ES-I3 (cell line): ENCODE data around the gene BNC2.

Experiments
- H3K36me3 ChIP-seq: 2 replicates; pipeline ENCODE4 v1.6.1; 2013; ENCODE audit warnings: mild to moderate bottlenecking, low read length, control low read depth, moderate library complexity; ENCODE audit not compliant: insufficient read depth
- H3K4me1 ChIP-seq: 2 replicates; pipeline ENCODE4 v1.6.1; 2013; ENCODE audit warnings: mild to moderate bottlenecking, control low read depth, low read length; ENCODE audit not compliant: insufficient read depth
- H3K9ac ChIP-seq: 2 replicates; pipeline ENCODE4 v1.6.1; 2013; ENCODE audit warnings: low read depth, mild to moderate bottlenecking, low read length, moderate library complexity
- H3K9me3 ChIP-seq: 2 replicates; pipeline ENCODE4 v1.6.1; 2013; ENCODE audit warnings: mild to moderate bottlenecking, low read length, moderate library complexity; ENCODE audit not compliant: control insufficient read depth, insufficient read depth

The BNC2 gene

DNA sequence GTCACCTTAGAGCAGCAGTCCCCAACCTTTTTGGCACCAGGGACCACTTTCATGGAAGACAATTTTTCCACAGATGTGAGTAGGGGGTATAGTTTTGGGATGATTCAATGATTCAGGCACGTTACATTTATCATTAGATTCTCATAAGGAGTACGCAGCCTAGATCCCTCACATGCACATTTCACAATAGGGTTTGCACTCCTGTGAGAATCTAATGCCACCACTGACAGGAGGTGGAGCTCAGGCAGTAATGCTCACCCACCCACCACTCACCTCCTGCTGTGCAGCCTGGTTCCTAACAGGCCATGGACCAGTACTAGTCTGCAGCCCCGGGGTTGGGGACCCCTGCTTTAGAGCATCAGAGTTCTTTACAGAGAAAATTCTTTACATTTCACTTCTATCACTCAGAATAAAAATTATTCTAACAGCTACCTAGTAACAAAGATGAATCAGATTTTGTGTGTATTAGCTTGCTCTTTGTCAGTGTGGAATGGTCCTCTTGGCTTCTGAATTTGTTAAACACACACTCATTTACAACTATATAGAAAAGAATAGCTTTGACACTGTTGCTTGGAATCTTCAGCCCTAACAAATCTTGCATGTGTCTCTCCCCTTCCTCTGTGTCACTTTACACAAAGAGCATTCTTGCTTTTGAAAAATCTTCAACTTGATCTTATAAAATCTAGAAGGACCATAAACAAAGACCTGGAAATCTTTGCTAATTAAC lies 438.6 kb downstream of the BNC2 start:
- Histone ChIP-seq H3K4me1 (peaks cover 12% of the 10 kb centered on the region; the same call in 1 of the 2 replicates), H3K9ac (no peak overlapping the region), H3K36me3 (no peaks in the 10 kb centered on the region)

DNA sequence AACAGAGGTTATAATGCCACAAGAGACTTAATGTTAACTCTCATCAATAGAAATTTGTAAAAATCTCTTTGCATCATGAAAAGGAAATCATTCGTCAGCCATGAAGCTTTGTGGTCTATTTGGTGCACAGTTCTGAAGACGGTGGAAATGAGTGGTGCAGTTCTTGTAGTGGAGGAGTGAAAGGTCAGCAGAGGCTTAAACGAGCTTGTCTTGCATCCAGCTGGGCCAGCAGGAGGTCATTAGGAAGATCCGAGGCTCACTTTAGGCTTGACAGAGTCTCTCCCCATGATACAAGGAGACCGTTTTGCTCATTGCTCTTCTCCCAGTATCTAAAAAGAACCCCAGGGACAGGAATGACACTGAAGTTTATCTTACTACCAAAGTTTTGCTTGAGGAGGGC lies 440.8 kb downstream of the BNC2 start:
- Histone ChIP-seq H3K4me1 (peaks cover 23% of the 10 kb centered on the region), H3K36me3 (no peaks in the 10 kb centered on the region), H3K9ac (no peak overlapping the region), H3K9me3 (no peaks in the 10 kb centered on the region)

More for the DNA sequence above, 438.6 kb downstream of the BNC2 start:
- H3K9me3 ChIP-seq = no peaks in the 10 kb centered on the region

DNA sequence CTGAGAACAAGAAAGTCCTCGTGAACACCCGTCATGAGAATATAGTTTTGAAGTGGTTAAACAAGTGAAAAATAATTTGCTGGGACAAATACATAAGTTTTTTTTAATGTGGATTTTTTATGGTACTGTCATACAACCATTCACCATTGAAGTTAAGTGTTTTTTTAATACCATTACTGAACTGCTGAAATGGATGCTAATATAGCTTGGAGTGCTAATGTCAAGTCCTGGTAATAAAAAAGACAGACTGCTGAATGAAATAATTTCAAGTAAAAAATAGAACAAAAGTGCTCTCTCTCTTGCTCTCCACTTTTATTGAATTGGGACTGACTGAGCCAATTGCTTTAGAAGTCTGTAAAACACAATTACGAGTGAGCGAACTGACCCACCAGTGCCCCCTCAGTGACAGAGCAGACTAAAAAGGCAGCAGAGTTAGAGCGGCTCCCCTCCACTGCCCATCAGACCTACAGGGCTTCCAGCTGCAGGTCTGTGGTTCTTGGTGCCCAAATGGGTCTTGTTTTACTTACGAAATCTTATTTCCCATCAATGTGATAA lies 442.5 kb downstream of the BNC2 start:
- Histone ChIP-seq H3K9ac (no peak overlapping the region), H3K4me1 (peaks cover 23% of the 10 kb centered on the region), H3K36me3 (no peaks in the 10 kb centered on the region), H3K9me3 (no peaks in the 10 kb centered on the region)

DNA sequence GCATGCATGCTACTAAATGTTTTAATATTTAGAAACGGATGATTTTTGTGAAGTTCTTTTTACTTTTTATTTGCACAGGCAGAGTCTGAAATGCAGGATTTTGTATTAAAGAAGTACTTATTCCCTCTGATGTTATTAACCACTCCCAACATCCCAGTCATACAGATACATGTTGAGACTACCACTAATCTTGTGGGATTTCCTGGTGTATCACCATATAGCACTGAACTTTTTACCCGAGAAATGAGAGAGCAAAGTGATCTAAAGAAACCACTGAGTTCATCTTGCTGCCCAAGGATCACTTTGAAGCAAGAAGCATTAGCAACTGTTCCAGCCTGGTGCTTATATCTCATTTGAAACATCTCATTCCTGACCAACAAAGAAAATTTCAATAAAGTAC lies 443.8 kb downstream of the BNC2 start:
- H3K4me1 ChIP-seq = peaks cover 16% of the 10 kb centered on the region
- H3K9ac ChIP-seq = no peak overlapping the region
- no peaks in the 10 kb centered on the region for H3K9me3 ChIP-seq
- H3K36me3 ChIP-seq = no peaks in the 10 kb centered on the region

DNA sequence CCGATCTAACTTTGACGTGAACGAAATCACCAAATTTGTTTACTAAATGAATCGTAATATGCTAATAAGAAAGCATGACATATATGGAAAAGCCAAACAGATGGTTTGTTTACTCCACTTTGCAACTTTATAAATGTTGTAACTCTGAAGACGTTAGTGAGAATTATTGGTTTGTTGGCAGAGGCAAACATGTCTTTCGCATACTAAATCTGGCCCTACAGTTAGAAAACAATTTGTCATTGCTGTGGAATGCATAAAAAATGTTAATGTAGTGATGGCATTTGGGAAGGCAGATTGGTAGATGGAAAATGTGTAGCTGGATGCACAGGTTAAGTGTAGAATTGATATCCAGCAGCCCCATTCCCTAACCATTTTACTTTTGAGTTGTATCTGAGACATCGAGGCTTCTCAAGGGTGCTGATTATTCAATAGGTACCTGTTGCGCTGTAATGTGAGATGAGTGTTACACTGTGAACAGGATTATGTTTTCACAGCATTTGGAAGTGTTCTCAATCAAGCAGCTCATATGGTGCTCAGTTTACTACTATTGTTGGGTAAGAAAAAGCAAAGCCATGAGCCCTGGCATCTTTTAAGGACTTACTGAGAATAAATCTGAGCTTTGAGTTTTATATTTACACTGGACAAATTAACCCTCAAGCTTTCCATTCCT lies 444.8 kb downstream of the BNC2 start:
- H3K9me3 ChIP-seq = no peaks in the 10 kb centered on the region
- H3K36me3 ChIP-seq = no peaks in the 10 kb centered on the region
- peaks cover 23% of the 10 kb centered on the region for H3K4me1 ChIP-seq
- no peak overlapping the region for H3K9ac ChIP-seq

DNA sequence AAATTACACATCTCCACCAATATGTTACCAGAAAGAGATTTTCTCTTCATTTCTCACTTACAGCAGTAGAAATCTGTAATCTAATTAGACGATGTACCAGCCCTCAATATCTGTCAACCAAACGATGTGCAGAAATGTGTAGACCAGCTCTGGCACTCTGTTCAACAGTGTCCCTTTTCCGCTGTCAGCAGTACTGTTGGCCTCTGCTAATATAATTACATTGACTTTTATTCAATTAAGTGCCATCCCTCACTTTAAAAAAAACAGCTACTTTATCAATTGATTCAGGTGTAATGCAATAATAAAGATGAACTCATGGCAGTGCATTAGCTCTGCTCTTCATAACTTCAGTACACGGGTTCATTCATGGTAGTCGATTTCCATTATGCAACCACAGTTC lies 448.4 kb downstream of the BNC2 start:
- H3K36me3 ChIP-seq = 0 out of 2 replicates have a peak, but pooled peaks cover 3% of the 10 kb centered on the region

DNA sequence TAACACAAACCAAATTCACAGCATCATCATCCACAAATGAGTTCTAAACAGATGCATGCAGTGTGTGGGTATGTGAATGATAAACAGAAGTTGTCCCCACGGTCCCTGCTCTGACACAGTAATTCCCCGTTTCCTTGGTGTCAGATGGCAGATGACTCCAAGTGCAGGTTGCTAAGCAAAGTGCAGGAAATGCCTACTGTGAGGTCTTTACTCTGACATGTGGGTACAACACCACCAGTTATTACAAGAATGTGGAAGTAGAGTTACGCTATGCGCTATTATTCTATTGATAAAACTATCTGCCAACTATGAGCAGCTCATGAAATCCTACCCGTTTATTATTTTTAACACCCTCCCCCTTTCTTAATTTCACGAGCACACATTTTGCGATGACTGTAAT lies 448.9 kb downstream of the BNC2 start:
- Histone ChIP-seq H3K9me3 (no peaks in the 10 kb centered on the region), H3K4me1 (peaks cover 26% of the 10 kb centered on the region), H3K9ac (no peak overlapping the region)

More for the DNA sequence above, 448.4 kb downstream of the BNC2 start:
- Histone ChIP-seq H3K9me3 (no peaks in the 10 kb centered on the region), H3K4me1 (peaks cover 26% of the 10 kb centered on the region), H3K9ac (no peak overlapping the region)

DNA sequence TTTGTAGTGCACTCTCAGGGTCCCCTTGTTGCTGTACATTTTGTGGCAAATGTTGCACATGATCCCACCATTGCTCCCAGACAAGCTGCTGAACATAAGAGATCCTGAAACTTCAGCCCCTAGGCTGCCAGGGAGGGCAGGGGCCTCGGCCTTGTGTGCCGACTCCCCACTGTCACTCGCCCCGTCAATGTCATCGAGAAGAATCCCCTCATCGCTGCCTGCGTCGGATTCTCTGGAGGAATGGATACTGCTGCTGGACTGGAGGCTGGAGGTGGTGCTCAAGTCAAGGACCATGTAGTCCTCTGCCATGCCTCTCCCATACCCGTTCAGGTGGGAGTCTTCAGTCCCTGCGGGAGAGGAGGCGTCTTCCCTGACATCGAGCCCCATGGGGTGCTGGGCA lies 451.3 kb downstream of the BNC2 start:
- 0 out of 2 replicates have a peak, but pooled peaks cover 3% of the 10 kb centered on the region for H3K36me3 ChIP-seq
- H3K9me3 ChIP-seq = no peaks in the 10 kb centered on the region
- H3K4me1 ChIP-seq = peaks cover 16% of the 10 kb centered on the region

More for the DNA sequence above, 448.9 kb downstream of the BNC2 start:
- H3K36me3 ChIP-seq = 0 out of 2 replicates have a peak, but pooled peaks cover 3% of the 10 kb centered on the region

DNA sequence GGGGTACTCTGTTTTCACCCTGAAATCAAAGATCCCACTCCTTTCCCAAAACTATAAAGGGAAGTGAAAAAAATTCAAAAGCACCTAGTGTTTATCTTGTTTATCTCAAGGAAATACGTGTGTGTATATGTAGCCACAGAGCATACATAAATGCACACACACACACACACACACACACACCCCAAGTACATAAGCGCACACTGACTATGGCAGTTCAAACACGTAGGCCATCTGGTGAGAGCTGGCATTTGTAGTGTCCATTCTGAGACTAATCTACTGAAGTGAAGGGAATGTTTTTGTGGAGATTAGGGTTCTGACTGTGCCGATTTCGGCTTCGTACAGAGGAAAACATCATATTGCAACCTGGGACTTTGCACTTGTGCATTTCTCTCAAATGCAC lies 451.7 kb downstream of the BNC2 start:
- no peaks in the 10 kb centered on the region for H3K9me3 ChIP-seq
- 0 out of 2 replicates have a peak, but pooled peaks cover 3% of the 10 kb centered on the region for H3K36me3 ChIP-seq
- peaks cover 18% of the 10 kb centered on the region for H3K4me1 ChIP-seq
- no peak overlapping the region for H3K9ac ChIP-seq

More for the DNA sequence above, 451.3 kb downstream of the BNC2 start:
- H3K9ac ChIP-seq = no peak overlapping the region

DNA sequence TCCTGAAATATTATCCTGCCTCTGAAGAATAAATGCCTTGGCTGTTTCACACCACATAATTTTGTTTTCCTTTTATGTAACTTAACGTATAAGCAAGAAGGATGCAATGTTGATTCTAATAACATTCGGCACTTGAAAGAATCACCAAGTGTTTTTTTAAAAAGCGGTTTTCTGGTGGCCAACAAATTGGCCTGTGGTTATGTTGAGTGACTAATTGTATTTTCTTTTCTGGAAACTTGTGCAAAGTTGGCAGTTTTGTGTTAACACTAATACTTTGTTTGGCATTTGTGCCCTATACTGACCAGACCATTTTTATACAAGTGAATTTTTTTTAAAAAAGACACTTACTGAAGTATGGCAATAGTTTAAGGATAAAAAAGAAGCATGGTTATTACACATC lies 452.7 kb downstream of the BNC2 start:
- H3K9me3 ChIP-seq = no peaks in the 10 kb centered on the region
- H3K9ac ChIP-seq = no peak overlapping the region
- peaks cover 19% of the 10 kb centered on the region for H3K4me1 ChIP-seq
- H3K36me3 ChIP-seq = 0 out of 2 replicates have a peak, but pooled peaks cover 3% of the 10 kb centered on the region

DNA sequence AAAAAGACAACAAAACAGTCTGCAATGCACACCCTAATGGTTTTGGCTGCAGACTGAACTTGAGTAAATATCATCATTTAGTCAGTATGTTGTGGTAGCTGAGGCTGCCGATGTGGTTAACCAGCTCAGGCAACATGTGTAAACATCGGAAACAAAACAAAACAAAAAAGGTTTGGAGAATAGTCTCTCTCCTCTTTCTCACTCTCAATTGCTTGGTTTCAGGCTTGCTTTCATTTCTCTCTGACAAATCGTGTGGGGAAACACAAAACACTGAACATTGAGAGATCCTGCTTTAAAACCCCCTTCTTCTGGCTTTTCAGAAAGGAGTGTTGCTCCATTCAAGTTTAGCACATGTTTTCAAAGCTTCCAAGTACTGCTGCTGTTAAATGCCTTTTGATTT lies 453.3 kb downstream of the BNC2 start:
- no peaks in the 10 kb centered on the region for H3K9me3 ChIP-seq
- 0 out of 2 replicates have a peak, but pooled peaks cover 3% of the 10 kb centered on the region for H3K36me3 ChIP-seq
- no peak overlapping the region for H3K9ac ChIP-seq
- peaks cover 18% of the 10 kb centered on the region for H3K4me1 ChIP-seq

DNA sequence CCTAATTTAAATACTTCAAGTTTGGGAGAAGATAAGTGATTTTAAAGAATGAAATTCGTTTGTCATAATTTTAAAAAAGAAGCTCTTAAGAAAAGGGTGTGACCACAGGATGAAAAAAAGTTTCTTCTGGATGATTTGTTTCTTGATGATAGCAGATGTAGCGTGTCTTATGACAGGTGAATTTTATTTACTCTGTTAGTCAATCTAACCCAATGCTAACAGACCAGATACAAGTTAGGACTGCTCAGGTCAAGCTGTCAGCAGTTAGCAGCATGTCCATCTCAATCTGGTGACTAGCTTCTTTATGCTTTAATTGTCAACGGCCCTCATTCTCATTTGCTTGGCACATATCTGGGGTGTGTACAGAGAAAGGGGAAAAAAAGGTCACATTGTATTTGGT lies 456.0 kb downstream of the BNC2 start:
- H3K4me1 ChIP-seq = peaks cover 7% of the 10 kb centered on the region

DNA sequence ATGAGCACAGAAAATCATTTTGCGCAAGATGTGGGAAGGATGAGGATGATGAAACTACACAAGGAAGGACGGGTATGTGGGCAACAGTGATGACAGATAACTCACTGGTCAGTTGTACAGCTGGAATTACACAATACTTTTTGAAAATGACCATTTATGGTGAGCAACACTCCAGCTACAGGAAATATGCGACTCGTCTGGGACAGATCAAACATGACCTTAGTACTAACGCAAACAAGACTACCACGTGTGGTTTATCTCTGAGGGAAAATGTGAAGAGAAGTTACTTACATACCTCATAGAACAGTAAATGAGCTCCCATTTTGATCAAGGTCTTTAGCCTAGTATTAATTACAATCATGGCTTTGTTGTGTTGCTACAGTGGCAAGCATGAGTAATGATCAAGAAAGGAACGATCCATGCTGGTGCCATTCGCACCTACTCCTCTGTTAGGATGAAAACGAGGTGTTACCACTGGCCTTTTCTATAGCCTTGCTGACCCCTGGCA lies 456.9 kb downstream of the BNC2 start:
- no peaks in the 10 kb centered on the region for H3K9me3 ChIP-seq
- H3K9ac ChIP-seq = no peak overlapping the region
- peaks cover 7% of the 10 kb centered on the region for H3K4me1 ChIP-seq
- H3K36me3 ChIP-seq = no peaks in the 10 kb centered on the region

More for the DNA sequence above, 456.0 kb downstream of the BNC2 start:
- H3K9me3 ChIP-seq = no peaks in the 10 kb centered on the region
- H3K36me3 ChIP-seq = 0 out of 2 replicates have a peak, but pooled peaks cover 3% of the 10 kb centered on the region
- H3K9ac ChIP-seq = no peak overlapping the region

DNA sequence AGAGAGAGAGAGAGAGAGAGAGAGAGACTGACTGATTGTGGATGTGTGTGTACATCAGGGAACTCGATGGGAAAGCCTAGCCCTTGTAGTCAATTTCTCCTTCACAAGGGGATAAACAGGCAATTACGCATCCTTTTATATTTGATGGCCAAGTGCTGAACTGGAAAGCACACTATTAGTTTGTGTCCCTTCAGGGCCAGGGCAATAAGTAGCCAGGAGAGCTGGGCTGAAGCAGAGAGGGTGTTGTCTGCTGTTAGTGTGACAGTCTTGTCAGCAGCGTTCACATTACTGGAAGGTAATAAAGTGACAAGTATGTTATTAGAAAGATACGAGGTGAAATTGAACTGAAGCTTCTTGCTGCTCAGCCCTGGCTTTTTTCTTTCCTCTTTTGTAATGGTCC lies 457.7 kb downstream of the BNC2 start:
- no peaks in the 10 kb centered on the region for H3K9me3 ChIP-seq
- no peak overlapping the region for H3K9ac ChIP-seq
- peaks cover 7% of the 10 kb centered on the region for H3K4me1 ChIP-seq
- H3K36me3 ChIP-seq = no peaks in the 10 kb centered on the region
